Suprapubic skin (tissue), 4 donors: Measurements from ENCODE around the gene ADAM19.

Experiments
- POLR2A ChIP-seq, 2 donors: fragments of 450-650 bp; IDR thresholded peaks; one replicate each; pipeline ENCODE4 v1.6.1; 2017; ENCODE audit warnings: antibody characterized with exemption in 2 of 2, mild to moderate bottlenecking in 2 of 2, moderate library complexity in 2 of 2
- POLR2AphosphoS5 ChIP-seq, 3 donors: sonication (generic); formaldehyde crosslinking; IDR thresholded peaks; one replicate each; pipeline ENCODE4 v1.6.1; 2017; ENCODE audit warnings: antibody characterized with exemption in 3 of 3
- TF ChIP-seq, protein P1 (sequence below), 2 donors: fragments of 200-600 bp in 1 of 2; fragments of 450-650 bp in 1 of 2; sonication (generic) in 1 of 2; IDR thresholded peaks; one replicate each; pipeline ENCODE4 v1.5.1; 2016 to 2019; ENCODE audit warnings: antibody characterized with exemption in 2 of 2, mild to moderate bottlenecking in 1 of 2, moderate library complexity in 1 of 2

DNA sequence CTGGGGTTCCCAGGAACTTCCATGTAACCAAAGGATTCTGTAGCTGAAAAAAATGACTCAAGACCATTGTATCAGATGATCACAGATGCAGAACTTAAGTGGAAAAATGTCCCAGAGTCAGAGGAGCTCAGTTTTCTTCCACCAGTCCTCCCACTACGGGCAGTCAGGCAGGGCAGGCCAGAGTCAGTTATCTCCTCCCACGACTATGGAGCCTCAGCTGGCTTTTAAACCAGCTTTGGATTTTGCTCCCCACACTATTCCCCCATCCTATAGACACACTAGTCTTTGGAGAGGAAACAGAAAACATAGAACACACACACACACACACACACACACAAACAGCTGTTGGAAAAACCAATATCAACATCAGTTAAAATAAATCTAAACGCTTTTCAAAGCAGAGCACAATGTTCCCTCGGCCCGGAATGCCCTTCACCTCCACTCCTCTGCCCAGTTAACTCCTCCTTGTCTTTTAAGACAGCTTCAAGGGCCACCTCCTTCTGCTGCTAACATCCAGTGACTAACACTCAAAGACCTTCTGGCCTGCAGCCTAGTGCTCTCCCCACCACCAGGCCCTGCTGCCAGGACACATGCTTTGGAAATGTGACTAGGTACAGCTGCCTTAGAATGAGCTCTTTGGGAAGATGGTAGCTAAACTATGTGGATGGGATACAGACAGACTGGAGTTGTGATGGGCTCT lies 58.8 kb downstream of the ADAM19 start:
- no peak for TF ChIP-seq POLR2AphosphoS5 (IDR thresholded peaks at IDR 0.05)
- no peak for TF ChIP-seq POLR2A (IDR thresholded peaks at IDR 0.05)
- TF ChIP-seq, protein P1, sequence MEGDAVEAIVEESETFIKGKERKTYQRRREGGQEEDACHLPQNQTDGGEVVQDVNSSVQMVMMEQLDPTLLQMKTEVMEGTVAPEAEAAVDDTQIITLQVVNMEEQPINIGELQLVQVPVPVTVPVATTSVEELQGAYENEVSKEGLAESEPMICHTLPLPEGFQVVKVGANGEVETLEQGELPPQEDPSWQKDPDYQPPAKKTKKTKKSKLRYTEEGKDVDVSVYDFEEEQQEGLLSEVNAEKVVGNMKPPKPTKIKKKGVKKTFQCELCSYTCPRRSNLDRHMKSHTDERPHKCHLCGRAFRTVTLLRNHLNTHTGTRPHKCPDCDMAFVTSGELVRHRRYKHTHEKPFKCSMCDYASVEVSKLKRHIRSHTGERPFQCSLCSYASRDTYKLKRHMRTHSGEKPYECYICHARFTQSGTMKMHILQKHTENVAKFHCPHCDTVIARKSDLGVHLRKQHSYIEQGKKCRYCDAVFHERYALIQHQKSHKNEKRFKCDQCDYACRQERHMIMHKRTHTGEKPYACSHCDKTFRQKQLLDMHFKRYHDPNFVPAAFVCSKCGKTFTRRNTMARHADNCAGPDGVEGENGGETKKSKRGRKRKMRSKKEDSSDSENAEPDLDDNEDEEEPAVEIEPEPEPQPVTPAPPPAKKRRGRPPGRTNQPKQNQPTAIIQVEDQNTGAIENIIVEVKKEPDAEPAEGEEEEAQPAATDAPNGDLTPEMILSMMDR (IDR thresholded peaks at IDR 0.05): no peak
